GM15510 (cell line): ENCODE results near the gene LTB.

Source experiments
- POLR2A ChIP-seq: IDR thresholded peaks from 3 replicates; pipeline ENCODE4 v1.6.1; 2011; ENCODE audit warnings: borderline replicate concordance; ENCODE audit not compliant: insufficient read length; ENCODE audit errors: extremely low read depth

Gene LTB

DNA sequence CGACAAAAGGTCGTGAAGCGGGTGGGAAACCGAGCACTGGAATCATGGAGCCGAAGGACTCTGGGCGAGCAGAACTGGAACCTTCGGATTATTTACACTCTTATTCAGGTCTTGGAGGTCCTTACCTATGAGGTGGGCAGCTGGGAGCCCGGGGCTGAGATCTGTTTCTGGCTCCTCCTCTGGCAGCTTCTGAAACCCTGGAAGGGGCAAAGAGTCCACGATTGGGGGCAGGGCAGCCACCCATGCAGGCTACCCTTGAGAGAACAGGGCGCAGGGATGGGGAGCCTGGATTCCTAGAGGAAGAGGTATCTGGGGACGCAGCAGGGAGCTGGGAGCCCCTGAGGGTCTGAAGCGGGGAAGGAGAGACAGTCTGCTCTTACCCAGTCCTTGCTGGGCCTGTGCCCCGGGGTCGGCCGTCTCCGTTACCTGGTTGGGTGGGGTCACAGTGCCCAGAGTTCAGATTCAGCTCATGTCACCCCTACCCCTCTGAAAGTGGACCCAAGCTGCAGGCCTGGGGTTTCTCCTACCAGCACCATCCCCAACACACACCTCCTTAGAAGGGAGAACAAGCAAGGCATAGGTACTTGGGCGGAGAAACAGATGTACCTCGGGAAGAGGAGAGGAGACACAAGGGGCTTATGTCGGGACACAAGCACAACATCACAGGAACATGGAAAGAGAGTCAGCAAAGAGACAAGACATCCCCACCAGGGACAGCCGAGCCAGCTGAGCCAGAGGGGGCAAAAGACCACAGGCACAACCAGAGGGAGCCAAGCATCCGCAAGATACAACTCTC, 592 bp downstream of the LTB start:
- TF ChIP-seq POLR2A = no peak

DNA sequence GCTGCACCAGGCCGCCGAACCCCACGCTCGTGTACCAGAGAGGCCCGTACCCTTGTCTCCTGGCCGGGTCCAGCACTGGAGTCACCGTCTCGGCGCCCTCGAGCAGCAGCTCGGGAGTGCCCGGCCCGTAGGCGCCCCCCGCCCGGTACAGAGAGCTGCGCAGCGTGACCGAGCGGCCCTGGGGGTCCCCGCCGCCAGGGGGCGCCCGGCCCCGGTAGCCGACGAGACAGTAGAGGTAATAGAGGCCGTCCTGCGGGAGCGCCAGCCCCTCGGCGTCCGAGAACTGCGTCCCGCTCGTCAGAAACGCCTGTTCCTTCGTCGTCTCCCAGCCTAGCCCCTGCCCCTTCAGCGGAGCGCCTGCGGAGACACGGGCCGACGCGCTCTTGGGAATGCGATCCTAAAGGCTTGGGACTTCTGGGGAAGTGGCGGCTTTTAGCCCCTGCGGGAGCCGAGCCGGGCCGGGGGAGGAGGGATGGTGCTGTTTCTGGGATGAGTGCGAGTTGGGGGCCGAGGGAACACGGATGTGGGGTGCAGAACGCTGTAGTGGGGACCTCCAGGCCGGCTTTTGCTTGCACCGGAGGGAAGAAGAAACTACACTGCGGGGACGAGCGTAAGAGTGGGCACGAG, 1.3 kb downstream of the LTB start:
- TF ChIP-seq POLR2A = peak; percentile 50

DNA sequence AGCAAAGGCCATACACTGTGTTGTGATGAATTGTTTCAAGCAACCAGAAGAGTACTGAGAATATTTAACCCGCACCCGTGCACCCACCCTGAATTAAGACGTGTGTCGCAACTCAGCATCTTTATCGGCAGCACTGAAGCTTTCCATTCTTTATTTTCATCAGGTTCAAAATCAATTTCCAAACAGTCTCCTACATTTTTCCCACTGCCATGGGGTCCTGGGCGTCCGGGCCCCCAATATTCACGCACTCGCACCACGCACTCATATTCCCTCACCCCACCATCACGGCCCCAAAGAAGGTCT, 1.8 kb downstream of the LTB start:
- TF ChIP-seq POLR2A = no peak

DNA sequence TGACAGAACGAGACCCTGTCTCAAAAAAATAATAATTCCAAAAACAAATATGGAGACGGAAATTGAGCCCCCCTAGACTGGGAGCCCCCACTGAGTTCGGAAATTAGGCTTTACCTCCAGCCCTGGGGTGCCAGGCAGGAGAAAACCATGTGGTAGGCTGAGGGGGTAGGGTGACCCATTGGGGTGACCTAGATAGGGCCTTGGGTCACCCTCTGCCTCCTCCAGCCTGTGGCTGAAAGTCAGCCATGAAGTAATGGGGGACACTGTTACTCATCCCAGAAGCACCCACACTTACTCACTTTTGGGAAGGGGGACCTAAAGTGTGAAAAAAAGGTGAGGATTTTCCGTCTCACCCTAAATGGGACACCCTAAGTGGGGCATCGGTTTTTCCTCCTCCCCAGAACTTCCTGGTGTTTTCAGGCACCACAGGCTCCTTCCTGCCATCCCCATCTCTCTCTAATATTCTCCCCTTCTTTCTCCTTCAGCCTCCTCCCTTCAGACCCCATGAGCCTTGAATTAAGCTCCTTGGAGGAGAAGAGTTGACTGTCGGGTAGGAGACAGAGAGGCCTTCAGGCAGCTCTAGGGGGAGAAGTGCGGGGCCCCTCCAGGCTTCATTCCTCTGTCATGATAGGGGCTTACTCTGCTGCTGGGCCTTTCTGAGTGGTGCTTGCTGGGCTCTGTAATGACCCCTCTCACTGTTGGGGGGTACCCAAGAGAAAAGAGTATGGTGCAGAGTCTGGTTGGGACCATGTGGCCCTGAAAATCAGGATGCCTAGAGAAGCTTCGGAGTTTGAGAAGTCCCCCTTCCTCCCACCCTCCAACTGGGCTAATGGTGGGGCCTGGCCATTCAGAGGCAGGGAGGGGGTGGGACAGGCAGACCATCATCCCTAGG, 2.4 kb downstream of the LTB start:
- no peak for TF ChIP-seq POLR2A

DNA sequence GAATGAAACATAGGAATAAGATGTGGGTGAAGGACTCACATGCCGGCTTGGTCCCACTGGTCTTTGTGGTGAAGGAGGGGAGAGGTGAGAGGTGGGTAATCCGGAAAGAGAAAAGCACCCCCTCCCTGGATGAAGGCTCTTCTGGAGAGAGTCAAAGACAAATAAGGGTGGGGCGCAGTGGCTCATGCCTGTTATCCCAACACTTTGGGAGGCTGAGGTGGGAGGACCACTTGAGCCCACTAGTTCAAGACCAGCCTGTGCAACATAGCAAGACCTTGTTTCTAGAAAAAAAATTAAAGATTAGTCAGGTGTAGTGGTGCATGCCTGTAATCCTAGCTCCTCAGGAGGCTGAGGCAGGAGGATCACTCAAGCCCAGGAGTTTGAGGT, 3.1 kb downstream of the LTB start:
- no peak for TF ChIP-seq POLR2A

DNA sequence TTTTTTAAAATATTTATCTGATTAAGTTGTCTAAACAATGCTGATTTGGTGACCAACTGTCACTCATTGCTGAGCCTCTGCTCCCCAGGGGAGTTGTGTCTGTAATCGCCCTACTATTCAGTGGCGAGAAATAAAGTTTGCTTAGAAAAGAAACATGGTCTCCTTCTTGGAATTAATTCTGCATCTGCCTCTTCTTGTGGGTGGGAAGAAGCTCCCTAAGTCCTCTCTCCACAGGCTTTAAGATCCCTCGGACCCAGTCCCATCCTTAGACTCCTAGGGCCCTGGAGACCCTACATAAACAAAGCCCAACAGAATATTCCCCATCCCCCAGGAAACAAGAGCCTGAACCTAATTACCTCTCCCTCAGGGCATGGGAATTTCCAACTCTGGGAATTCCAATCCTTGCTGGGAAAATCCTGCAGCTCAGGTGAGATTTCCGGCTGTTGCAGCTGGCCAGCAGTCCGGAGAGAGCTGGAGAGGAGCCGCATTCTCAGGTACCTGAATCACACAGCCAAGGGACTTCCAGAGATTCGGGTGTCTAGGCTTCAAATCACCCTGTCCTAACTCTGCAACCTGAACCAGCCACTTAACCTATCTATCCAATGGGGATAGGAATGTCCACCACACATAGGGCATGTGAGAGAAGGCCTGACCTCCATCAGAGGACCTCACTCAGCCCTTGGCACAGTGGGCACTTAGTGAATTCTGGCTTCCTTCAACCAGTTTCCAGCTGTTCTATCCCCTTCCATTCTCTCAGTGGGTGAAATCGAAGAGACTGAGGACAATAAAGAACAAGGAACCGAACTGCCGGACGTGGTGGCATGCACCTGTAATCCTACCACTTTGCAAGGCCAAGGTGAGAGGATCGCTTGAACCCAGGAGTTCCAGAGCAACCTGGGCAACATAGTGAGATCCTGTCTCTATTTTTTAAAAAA, 3.8 kb downstream of the LTB start:
- TF ChIP-seq POLR2A = peak; percentile 36

DNA sequence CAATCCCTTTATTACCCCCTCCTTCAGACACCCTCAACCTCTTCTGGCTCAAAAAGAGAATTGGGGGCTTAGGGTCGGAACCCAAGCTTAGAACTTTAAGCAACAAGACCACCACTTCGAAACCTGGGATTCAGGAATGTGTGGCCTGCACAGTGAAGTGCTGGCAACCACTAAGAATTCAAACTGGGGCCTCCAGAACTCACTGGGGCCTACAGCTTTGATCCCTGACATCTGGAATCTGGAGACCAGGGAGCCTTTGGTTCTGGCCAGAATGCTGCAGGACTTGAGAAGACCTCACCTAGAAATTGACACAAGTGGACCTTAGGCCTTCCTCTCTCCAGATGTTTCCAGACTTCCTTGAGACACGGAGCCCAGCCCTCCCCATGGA, 4.7 kb downstream of the LTB start:
- TF ChIP-seq POLR2A = peak; percentile 8

DNA sequence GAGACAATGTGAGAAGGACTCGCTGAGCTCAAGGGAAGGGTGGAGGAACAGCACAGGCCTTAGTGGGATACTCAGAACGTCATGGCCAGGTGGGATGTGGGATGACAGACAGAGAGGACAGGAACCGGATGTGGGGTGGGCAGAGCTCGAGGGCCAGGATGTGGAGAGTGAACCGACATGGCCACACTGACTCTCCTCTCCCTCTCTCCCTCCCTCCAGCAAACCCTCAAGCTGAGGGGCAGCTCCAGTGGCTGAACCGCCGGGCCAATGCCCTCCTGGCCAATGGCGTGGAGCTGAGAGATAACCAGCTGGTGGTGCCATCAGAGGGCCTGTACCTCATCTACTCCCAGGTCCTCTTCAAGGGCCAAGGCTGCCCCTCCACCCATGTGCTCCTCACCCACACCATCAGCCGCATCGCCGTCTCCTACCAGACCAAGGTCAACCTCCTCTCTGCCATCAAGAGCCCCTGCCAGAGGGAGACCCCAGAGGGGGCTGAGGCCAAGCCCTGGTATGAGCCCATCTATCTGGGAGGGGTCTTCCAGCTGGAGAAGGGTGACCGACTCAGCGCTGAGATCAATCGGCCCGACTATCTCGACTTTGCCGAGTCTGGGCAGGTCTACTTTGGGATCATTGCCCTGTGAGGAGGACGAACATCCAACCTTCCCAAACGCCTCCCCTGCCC, 5.2 kb downstream of the LTB start:
- TF ChIP-seq POLR2A = no peak

DNA sequence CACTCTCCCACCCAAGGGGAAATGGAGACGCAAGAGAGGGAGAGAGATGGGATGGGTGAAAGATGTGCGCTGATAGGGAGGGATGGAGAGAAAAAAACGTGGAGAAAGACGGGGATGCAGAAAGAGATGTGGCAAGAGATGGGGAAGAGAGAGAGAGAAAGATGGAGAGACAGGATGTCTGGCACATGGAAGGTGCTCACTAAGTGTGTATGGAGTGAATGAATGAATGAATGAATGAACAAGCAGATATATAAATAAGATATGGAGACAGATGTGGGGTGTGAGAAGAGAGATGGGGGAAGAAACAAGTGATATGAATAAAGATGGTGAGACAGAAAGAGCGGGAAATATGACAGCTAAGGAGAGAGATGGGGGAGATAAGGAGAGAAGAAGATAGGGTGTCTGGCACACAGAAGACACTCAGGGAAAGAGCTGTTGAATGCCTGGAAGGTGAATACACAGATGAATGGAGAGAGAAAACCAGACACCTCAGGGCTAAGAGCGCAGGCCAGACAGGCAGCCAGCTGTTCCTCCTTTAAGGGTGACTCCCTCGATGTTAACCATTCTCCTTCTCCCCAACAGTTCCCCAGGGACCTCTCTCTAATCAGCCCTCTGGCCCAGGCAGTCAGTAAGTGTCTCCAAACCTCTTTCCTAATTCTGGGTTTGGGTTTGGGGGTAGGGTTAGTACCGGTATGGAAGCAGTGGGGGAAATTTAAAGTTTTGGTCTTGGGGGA, 6.1 kb downstream of the LTB start:
- TF ChIP-seq POLR2A = no peak

DNA sequence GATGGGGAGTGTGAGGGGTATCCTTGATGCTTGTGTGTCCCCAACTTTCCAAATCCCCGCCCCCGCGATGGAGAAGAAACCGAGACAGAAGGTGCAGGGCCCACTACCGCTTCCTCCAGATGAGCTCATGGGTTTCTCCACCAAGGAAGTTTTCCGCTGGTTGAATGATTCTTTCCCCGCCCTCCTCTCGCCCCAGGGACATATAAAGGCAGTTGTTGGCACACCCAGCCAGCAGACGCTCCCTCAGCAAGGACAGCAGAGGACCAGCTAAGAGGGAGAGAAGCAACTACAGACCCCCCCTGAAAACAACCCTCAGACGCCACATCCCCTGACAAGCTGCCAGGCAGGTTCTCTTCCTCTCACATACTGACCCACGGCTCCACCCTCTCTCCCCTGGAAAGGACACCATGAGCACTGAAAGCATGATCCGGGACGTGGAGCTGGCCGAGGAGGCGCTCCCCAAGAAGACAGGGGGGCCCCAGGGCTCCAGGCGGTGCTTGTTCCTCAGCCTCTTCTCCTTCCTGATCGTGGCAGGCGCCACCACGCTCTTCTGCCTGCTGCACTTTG, 6.8 kb downstream of the LTB start, which contains the start of gene TNF:
Gene TNF, plus strand, starts transcription at position 231 of the 567 bp plus-strand sequence. Its CDS starts 177 bp downstream, at position 408.
- peak; percentile 99 for TF ChIP-seq POLR2A

DNA sequence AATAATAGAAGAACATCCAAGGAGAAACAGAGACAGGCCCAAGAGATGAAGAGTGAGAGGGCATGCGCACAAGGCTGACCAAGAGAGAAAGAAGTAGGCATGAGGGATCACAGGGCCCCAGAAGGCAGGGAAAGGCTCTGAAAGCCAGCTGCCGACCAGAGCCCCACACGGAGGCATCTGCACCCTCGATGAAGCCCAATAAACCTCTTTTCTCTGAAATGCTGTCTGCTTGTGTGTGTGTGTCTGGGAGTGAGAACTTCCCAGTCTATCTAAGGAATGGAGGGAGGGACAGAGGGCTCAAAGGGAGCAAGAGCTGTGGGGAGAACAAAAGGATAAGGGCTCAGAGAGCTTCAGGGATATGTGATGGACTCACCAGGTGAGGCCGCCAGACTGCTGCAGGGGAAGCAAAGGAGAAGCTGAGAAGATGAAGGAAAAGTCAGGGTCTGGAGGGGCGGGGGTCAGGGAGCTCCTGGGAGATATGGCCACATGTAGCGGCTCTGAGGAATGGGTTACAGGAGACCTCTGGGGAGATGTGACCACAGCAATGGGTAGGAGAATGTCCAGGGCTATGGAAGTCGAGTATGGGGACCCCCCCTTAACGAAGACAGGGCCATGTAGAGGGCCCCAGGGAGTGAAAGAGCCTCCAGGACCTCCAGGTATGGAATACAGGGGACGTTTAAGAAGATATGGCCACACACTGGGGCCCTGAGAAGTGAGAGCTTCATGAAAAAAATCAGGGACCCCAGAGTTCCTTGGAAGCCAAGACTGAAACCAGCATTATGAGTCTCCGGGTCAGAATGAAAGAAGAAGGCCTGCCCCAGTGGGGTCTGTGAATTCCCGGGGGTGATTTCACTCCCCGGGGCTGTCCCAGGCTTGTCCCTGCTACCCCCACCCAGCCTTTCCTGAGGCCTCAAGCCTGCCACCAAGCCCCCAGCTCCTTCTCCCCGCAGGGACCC, 7.8 kb downstream of the LTB start:
- peak; percentile 48 for TF ChIP-seq POLR2A
